Activated CD8-positive, alpha-beta T cell treated with anti-CD3 and anti-CD28 coated beads for 36 hours (primary cell): ENCODE results near the gene HHIPL1. TPM values are rescaled to one million over a fixed set of nuclear protein-coding genes. Genes with fewer than 3 reads are reported as not detected.

ENCODE experiments used
- ATAC-seq: fragments of 200-7000 bp; cut with Tn5 transposase; one replicate; pipeline ENCODE4 v1.10.0; 2021; ENCODE audit warnings: mild to moderate bottlenecking, moderate library complexity
- CTCF ChIA-PET: fragments of 350-600 bp; sonication (Branson Sonifier 250); formaldehyde crosslinking; loops from one replicate; lab custom pipeline; 2021; ENCODE audit warnings: antibody characterized with exemption; lab: Charles Lee
- POLR2A ChIA-PET: fragments of 350-600 bp; sonication (Branson Sonifier 250); formaldehyde crosslinking; loops from one replicate; lab custom pipeline; 2021; ENCODE audit warnings: antibody characterized with exemption; lab: Charles Lee
- DNase-seq: peaks from one replicate; pipeline ENCODE4 v3.0.0-alpha.2; 2020
- H3K27ac Mint-ChIP-seq: one replicate; pipeline ENCODE4 v1.8.0; 2021; ENCODE audit warnings: mild to moderate bottlenecking, mixed read lengths
- H3K27me3 Mint-ChIP-seq: one replicate; pipeline ENCODE4 v1.8.0; 2021; ENCODE audit warnings: mixed read lengths
- H3K36me3 Mint-ChIP-seq: one replicate; pipeline ENCODE4 v1.8.0; 2021; ENCODE audit warnings: low read depth, mixed read lengths
- H3K4me1 Mint-ChIP-seq: one replicate; pipeline ENCODE4 v1.8.0; 2021; ENCODE audit warnings: low read depth, mixed read lengths
- H3K4me3 Mint-ChIP-seq: one replicate; pipeline ENCODE4 v1.8.0; 2021; ENCODE audit warnings: mild to moderate bottlenecking, moderate library complexity, mixed read lengths
- H3K9me3 Mint-ChIP-seq: one replicate; pipeline ENCODE4 v1.8.0; 2021; ENCODE audit warnings: mixed read lengths
- CTCF ChIP-seq: fragments of 200-600 bp; IDR thresholded peaks from one replicate; pipeline ENCODE4 v1.8.0; 2022; ENCODE audit warnings: antibody characterized with exemption, mild to moderate bottlenecking
- intact Hi-C: fragments of 100-400 bp; cut with micrococcal nuclease; formaldehyde crosslinking; loops from one replicate; pipeline ENCODE4 v1.10.0; 2022
- total RNA-seq, 2 experiments: library from RNA; stranded (reverse); gene quantifications; one replicate each; pipeline ENCODE4 v1.2.3, GENCODE V29; 2021

Gene HHIPL1
- total RNA-seq, 2 experiments from 2014 or later: 0.05 to 0.07 TPM

- Mint-ChIP-seq H3K27ac (no peak overlapping the region), H3K27me3 (peaks cover 3% of the 10 kb centered on the region), H3K9me3 (no peaks in the 10 kb centered on the region), H3K4me3 (no peak overlapping the region), H3K4me1 (peaks cover 4% of the 10 kb centered on the region), H3K36me3 (no peaks in the 10 kb centered on the region)
- ATAC-seq (no peak), DNase-seq (no peak)
- TF ChIP-seq CTCF: no peak
- ChIA-PET POLR2A (no interaction called here), CTCF (interaction anchor here (1.6 kb wide), 1 partner anchor 116 kb away, joined by 3 read pairs; no protein-coding TSS in a partner anchor)
- intact Hi-C loops: no loop called here
These were observed 11.8 kb upstream of the HHIPL1 start for GRCh38 chr14:99633141-99633540.

GRCh38 chr14:99633918-99634317, 11.0 kb upstream of the HHIPL1 start:
- H3K4me1 Mint-ChIP-seq: peaks cover 2% of the 10 kb centered on the region
- no peak for TF ChIP-seq CTCF
- H3K4me3 Mint-ChIP-seq: no peak overlapping the region
- H3K27ac Mint-ChIP-seq: no peak overlapping the region
- no peaks in the 10 kb centered on the region for H3K36me3 Mint-ChIP-seq
- intact Hi-C loops: no loop called here
- POLR2A ChIA-PET: no interaction called here
- H3K27me3 Mint-ChIP-seq: peaks cover 3% of the 10 kb centered on the region
- DNase-seq: no peak
- no peak for ATAC-seq
- CTCF ChIA-PET: interaction anchor here (1.6 kb wide), 1 partner anchor 116 kb away, joined by 3 read pairs; no protein-coding TSS in a partner anchor
- H3K9me3 Mint-ChIP-seq: no peaks in the 10 kb centered on the region

- H3K27ac Mint-ChIP-seq: no peak overlapping the region
- intact Hi-C loops: no loop called here
- H3K36me3 Mint-ChIP-seq: no peaks in the 10 kb centered on the region
- CTCF ChIA-PET: interaction anchor here (1.6 kb wide), 1 partner anchor 117 kb away, joined by 3 read pairs; no protein-coding TSS in a partner anchor
- DNase-seq (no peak), ATAC-seq (no peak)
- TF ChIP-seq CTCF: no peak
- no peaks in the 10 kb centered on the region for H3K9me3 Mint-ChIP-seq
- H3K4me3 Mint-ChIP-seq: no peak overlapping the region
- H3K4me1 Mint-ChIP-seq: no peaks in the 10 kb centered on the region
- POLR2A ChIA-PET: no interaction called here
- peaks cover 3% of the 10 kb centered on the region for H3K27me3 Mint-ChIP-seq
These were observed 10.5 kb upstream of the HHIPL1 start for GRCh38 chr14:99634443-99634842.

- CTCF ChIA-PET: interaction anchor here (1.2 kb wide), 1 partner anchor 20 kb away, joined by 3 read pairs; no protein-coding TSS in a partner anchor
These were observed 9.8 kb upstream of the HHIPL1 start for GRCh38 chr14:99635116-99635515.

GRCh38 chr14:99636487-99636886, 8.4 kb upstream of the HHIPL1 start:
- ChIA-PET CTCF (no interaction called here), POLR2A (no interaction called here)
- no peak overlapping the region for H3K27ac Mint-ChIP-seq
- DNase-seq: no peak
- H3K27me3 Mint-ChIP-seq: peaks cover 3% of the 10 kb centered on the region
- no peak overlapping the region for H3K4me3 Mint-ChIP-seq
- no peaks in the 10 kb centered on the region for H3K9me3 Mint-ChIP-seq
- TF ChIP-seq CTCF: no peak
- no peak for ATAC-seq
- no peaks in the 10 kb centered on the region for H3K4me1 Mint-ChIP-seq
- intact Hi-C loops: no loop called here
- no peaks in the 10 kb centered on the region for H3K36me3 Mint-ChIP-seq

More at GRCh38 chr14:99635116-99635515, 9.8 kb upstream of the HHIPL1 start:
- Mint-ChIP-seq H3K9me3 (no peaks in the 10 kb centered on the region), H3K27me3 (peaks cover 3% of the 10 kb centered on the region), H3K4me1 (no peaks in the 10 kb centered on the region), H3K36me3 (no peaks in the 10 kb centered on the region), H3K27ac (no peak overlapping the region), H3K4me3 (no peak overlapping the region)
- intact Hi-C loops: no loop called here
- POLR2A ChIA-PET: no interaction called here
- TF ChIP-seq CTCF: no peak
- no peak for DNase-seq
- no peak for ATAC-seq
